Activated B cell treated with CpG ODN at 0.5 μM for 24 hours (primary cell): ENCODE data around the gene EP400. TPM values are rescaled to one million over a fixed set of nuclear protein-coding genes. Genes with fewer than 3 reads are reported as not detected.

Source experiments
- ATAC-seq: fragments of 200-7000 bp; cut with Tn5 transposase; one replicate; pipeline ENCODE4 v1.10.0; 2021; ENCODE audit warnings: low read depth, mild to moderate bottlenecking, moderate library complexity
- CTCF ChIA-PET: fragments of 350-600 bp; sonication (Branson Sonifier 250); formaldehyde crosslinking; loops from one replicate; lab custom pipeline; 2021; ENCODE audit warnings: antibody characterized with exemption; lab: Charles Lee
- POLR2A ChIA-PET: fragments of 350-600 bp; sonication (Branson Sonifier 250); formaldehyde crosslinking; loops from one replicate; lab custom pipeline; 2021; ENCODE audit warnings: antibody characterized with exemption; lab: Charles Lee
- DNase-seq: peaks from one replicate; pipeline ENCODE4 v3.0.0; 2022
- H3K27ac Mint-ChIP-seq: one replicate; pipeline ENCODE4 v1.8.0; 2020; ENCODE audit warnings: mixed read lengths
- H3K27me3 Mint-ChIP-seq: one replicate; pipeline ENCODE4 v1.8.0; 2021; ENCODE audit warnings: mixed read lengths
- H3K36me3 Mint-ChIP-seq: one replicate; pipeline ENCODE4 v1.8.0; 2021; ENCODE audit warnings: low read depth, mixed read lengths
- H3K4me1 Mint-ChIP-seq: one replicate; pipeline ENCODE4 v1.8.0; 2021; ENCODE audit warnings: mixed read lengths
- H3K4me3 Mint-ChIP-seq: one replicate; pipeline ENCODE4 v1.8.0; 2020; ENCODE audit warnings: mild to moderate bottlenecking, mixed read lengths
- H3K9me3 Mint-ChIP-seq: one replicate; pipeline ENCODE4 v1.8.0; 2020; ENCODE audit warnings: mixed read lengths
- intact Hi-C: fragments of 100-400 bp; cut with micrococcal nuclease; formaldehyde crosslinking; loops from one replicate; pipeline ENCODE4 v1.15.1; 2024
- total RNA-seq: library from RNA; stranded (reverse); gene quantifications from 2 replicates; pipeline ENCODE4 v1.2.3, GENCODE V29; 2022
- TF ChIP-seq, protein P1 (sequence below): fragments of 200-600 bp; IDR thresholded peaks from one replicate; pipeline ENCODE4 v1.8.0; 2022; ENCODE audit warnings: antibody characterized with exemption, mild to moderate bottlenecking

Gene EP400
- total RNA-seq, 1 donor from 2014 or later, result 65.6 TPM

- CTCF ChIA-PET, result no interaction called here
- POLR2A ChIA-PET, result no interaction called here
- no peak for DNase-seq
- H3K27me3 Mint-ChIP-seq, result no peaks in the 10 kb centered on the region
- H3K36me3 Mint-ChIP-seq, result peaks cover 90% of the 10 kb centered on the region
- TF ChIP-seq, protein P1, sequence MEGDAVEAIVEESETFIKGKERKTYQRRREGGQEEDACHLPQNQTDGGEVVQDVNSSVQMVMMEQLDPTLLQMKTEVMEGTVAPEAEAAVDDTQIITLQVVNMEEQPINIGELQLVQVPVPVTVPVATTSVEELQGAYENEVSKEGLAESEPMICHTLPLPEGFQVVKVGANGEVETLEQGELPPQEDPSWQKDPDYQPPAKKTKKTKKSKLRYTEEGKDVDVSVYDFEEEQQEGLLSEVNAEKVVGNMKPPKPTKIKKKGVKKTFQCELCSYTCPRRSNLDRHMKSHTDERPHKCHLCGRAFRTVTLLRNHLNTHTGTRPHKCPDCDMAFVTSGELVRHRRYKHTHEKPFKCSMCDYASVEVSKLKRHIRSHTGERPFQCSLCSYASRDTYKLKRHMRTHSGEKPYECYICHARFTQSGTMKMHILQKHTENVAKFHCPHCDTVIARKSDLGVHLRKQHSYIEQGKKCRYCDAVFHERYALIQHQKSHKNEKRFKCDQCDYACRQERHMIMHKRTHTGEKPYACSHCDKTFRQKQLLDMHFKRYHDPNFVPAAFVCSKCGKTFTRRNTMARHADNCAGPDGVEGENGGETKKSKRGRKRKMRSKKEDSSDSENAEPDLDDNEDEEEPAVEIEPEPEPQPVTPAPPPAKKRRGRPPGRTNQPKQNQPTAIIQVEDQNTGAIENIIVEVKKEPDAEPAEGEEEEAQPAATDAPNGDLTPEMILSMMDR, result no peak
- H3K4me3 Mint-ChIP-seq, result no peak overlapping the region
- intact Hi-C loops, result no loop called here
- H3K27ac Mint-ChIP-seq, result no peak overlapping the region
- H3K4me1 Mint-ChIP-seq, result no peaks in the 10 kb centered on the region
- H3K9me3 Mint-ChIP-seq, result no peaks in the 10 kb centered on the region
- no peak for ATAC-seq
These were observed 38.5 kb downstream of the EP400 start for GRCh38 chr12:131988054-131988796.

GRCh38 chr12:131989021-131989420 is 39.3 kb downstream of the EP400 start:
- H3K27ac Mint-ChIP-seq, result no peak overlapping the region
- H3K4me3 Mint-ChIP-seq, result no peak overlapping the region
- H3K4me1 Mint-ChIP-seq, result no peaks in the 10 kb centered on the region
- H3K27me3 Mint-ChIP-seq, result no peaks in the 10 kb centered on the region
- DNase-seq (no peak), ATAC-seq (no peak)
- POLR2A ChIA-PET, result no interaction called here
- no peaks in the 10 kb centered on the region for H3K9me3 Mint-ChIP-seq
- CTCF ChIA-PET, result no interaction called here
- TF ChIP-seq, protein P1, result no peak
- intact Hi-C loops, result no loop called here
- peaks cover 92% of the 10 kb centered on the region for H3K36me3 Mint-ChIP-seq

GRCh38 chr12:131990066-131990979 is 40.6 kb downstream of the EP400 start:
- ATAC-seq, result no peak
- H3K27ac Mint-ChIP-seq, result no peak overlapping the region
- H3K36me3 Mint-ChIP-seq, result peaks cover 93% of the 10 kb centered on the region
- intact Hi-C loops, result no loop called here
- DNase-seq, result no peak
- CTCF ChIA-PET, result no interaction called here
- TF ChIP-seq, protein P1, result no peak
- H3K4me3 Mint-ChIP-seq, result no peak overlapping the region
- H3K4me1 Mint-ChIP-seq, result no peaks in the 10 kb centered on the region
- no peaks in the 10 kb centered on the region for H3K27me3 Mint-ChIP-seq
- POLR2A ChIA-PET, result no interaction called here
- H3K9me3 Mint-ChIP-seq, result no peaks in the 10 kb centered on the region

- H3K4me3 Mint-ChIP-seq, result no peak overlapping the region
- H3K9me3 Mint-ChIP-seq, result no peaks in the 10 kb centered on the region
- ChIA-PET POLR2A (no interaction called here), CTCF (no interaction called here)
- H3K27ac Mint-ChIP-seq, result no peak overlapping the region
- ATAC-seq (no peak), DNase-seq (no peak)
- H3K27me3 Mint-ChIP-seq, result no peaks in the 10 kb centered on the region
- TF ChIP-seq, protein P1, result no peak
- H3K36me3 Mint-ChIP-seq, result peaks cover 92% of the 10 kb centered on the region
- no peaks in the 10 kb centered on the region for H3K4me1 Mint-ChIP-seq
- intact Hi-C loops, result no loop called here
These were observed 41.2 kb downstream of the EP400 start for GRCh38 chr12:131990980-131991305.

DNA sequence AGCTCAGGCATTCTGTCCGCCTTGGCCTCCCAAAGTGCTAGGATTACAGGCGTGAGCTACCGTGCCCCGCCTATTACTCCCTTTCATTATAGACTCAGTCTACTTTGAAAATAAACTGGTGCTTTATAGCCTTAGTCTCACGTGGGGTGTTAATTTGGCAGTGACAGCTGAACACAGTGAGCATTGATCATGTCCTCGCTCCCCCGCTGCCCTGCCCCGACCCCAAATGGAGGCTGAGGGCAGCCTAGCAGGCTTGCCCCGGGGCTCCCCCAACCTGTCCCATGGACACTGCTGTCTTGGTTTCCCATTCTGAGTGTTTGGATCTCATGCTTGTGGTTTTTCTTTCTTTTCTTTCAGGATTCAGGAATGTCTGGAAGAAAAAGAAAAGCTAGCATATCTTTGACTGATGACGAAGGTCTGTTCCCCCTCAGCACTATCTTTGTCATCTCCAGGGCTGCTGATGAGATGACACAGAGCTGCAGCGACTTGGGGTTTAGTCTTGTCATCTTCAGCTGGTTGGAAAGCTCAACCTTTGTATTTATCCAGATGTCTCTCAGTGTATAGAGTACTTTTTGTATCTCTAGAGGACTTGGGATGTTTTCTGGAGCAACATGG is 42.2 kb downstream of the EP400 start:
- DNase-seq (no peak), ATAC-seq (no peak)
- no peaks in the 10 kb centered on the region for H3K9me3 Mint-ChIP-seq
- H3K27me3 Mint-ChIP-seq, result no peaks in the 10 kb centered on the region
- intact Hi-C loops, result no loop called here
- TF ChIP-seq, protein P1, result no peak
- no peak overlapping the region for H3K27ac Mint-ChIP-seq
- no peak overlapping the region for H3K4me3 Mint-ChIP-seq
- no peaks in the 10 kb centered on the region for H3K4me1 Mint-ChIP-seq
- CTCF ChIA-PET, result no interaction called here
- POLR2A ChIA-PET, result interaction anchor here (0.6 kb wide), 1 partner anchor 63 kb away, joined by 4 read pairs; no protein-coding TSS in a partner anchor
- H3K36me3 Mint-ChIP-seq, result peaks cover 89% of the 10 kb centered on the region
